ENCODE data around the gene POLR2C. TPM values are rescaled to one million over a fixed set of nuclear protein-coding genes. Genes with fewer than 3 reads are reported as not detected.

Gene POLR2C
- total RNA-seq, 4 donors from 2014 or later: 82.4 to 89.4 (median 85.4) TPM

GRCh38 chr16:57478396-57479204 is 16.1 kb downstream of the POLR2C start:
- TF ChIP-seq CTCF (IDR thresholded peaks at IDR 0.05): no peak
- DNase-seq (ENCODE audit: low spot score) (no peak), ATAC-seq (ENCODE audit: low FRiP score) (no peak)

GRCh38 chr16:57479205-57479975 is 16.9 kb downstream of the POLR2C start:
- no peak for DNase-seq (ENCODE audit: low spot score)
- peak; percentile 37 for ATAC-seq (ENCODE audit: low FRiP score)
- no peak for TF ChIP-seq CTCF (IDR thresholded peaks at IDR 0.05)

- TF ChIP-seq CTCF (IDR thresholded peaks at IDR 0.05): no peak
- no peak for DNase-seq (ENCODE audit: low spot score)
- ATAC-seq (ENCODE audit: low FRiP score): peak; percentile 65
Measured at GRCh38 chr16:57479976-57480753, 17.7 kb downstream of the POLR2C start.

GRCh38 chr16:57480754-57481230 is 18.3 kb downstream of the POLR2C start:
- TF ChIP-seq CTCF (IDR thresholded peaks at IDR 0.05): no peak
- DNase-seq (ENCODE audit: low spot score) (no peak), ATAC-seq (ENCODE audit: low FRiP score) (no peak)

- TF ChIP-seq CTCF (IDR thresholded peaks at IDR 0.05): no peak
- DNase-seq (ENCODE audit: low spot score) (no peak), ATAC-seq (ENCODE audit: low FRiP score) (no peak)
Measured at GRCh38 chr16:57481421-57481820, 18.9 kb downstream of the POLR2C start.

GRCh38 chr16:57482845-57483545 is 20.5 kb downstream of the POLR2C start:
- ATAC-seq (ENCODE audit: low FRiP score) (no peak), DNase-seq (ENCODE audit: low spot score) (peak; percentile 18)
- no peak for TF ChIP-seq CTCF (IDR thresholded peaks at IDR 0.05)
